BE2C (cell line): ENCODE data around the gene NAPA.

Experiments used
- DNase-seq: peaks from one replicate; pipeline ENCODE4 v3.0.0-alpha.2; 2020
- H3K27me3 ChIP-seq: fragments of 250-450 bp; sonication (Bioruptor Pico); 2 replicates; pipeline ENCODE4 v1.5.1; 2020; ENCODE audit warnings: mild to moderate bottlenecking
- H3K36me3 ChIP-seq: fragments of 250-450 bp; sonication (Bioruptor Pico); 2 replicates; pipeline ENCODE4 v1.5.1; 2020; ENCODE audit warnings: mild to moderate bottlenecking
- H3K4me1 ChIP-seq: fragments of 250-450 bp; sonication (Bioruptor Pico); 2 replicates; pipeline ENCODE4 v1.5.1; 2020
- H3K4me3 ChIP-seq: 2 replicates; pipeline ENCODE4 v1.5.1; 2011; ENCODE audit warnings: low read depth, low read length
- H3K9me3 ChIP-seq: fragments of 250-450 bp; sonication (Bioruptor Pico); 2 replicates; pipeline ENCODE4 v1.5.1; 2020
- TF ChIP-seq, protein P1 (sequence below): IDR thresholded peaks from 2 replicates; pipeline ENCODE4 v1.5.1; 2012; ENCODE audit warnings: mild to moderate bottlenecking, low read depth, low read length

Gene NAPA

DNA sequence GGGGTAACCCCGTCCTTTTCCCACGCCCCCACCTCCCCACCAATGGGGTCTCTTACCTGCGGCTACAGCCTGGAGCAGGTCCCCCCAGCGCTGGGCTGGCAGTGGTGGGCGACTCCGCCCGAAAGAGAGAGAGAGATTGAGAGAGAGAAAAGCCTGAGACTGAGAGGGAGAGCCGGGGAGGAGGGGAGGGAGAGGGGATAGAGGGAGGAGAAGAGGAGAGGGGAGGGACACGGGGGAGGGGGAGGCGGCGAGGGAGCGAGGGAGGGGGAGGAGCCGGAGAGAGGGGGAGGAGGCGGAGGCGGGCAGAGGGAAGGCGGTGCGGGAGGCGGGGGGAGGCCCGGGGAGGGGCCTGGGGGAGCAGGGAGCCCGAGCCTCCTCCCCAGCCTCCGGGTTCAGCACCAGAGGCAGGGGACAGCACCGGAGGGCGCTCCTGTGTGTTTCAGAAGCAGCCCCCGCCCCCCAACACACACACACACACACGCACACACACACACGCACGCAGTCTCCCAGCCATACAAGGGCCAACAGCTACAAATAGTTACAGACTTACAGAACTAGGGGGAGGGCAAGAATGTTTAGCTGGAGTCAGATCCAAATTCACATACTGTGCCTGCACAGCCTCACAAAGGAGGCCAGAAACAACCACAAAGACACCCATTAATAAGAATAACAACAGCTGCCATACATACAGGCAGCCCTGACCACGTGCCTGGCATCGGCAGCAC lies 43.0 kb downstream of the NAPA start, which contains the start of gene SLC8A2:
Gene SLC8A2 (minus strand): TSS at position 161 of the 725 bp plus-strand sequence. CDS start 5,490 bp downstream, outside the sequence.
- TF ChIP-seq, protein P1, sequence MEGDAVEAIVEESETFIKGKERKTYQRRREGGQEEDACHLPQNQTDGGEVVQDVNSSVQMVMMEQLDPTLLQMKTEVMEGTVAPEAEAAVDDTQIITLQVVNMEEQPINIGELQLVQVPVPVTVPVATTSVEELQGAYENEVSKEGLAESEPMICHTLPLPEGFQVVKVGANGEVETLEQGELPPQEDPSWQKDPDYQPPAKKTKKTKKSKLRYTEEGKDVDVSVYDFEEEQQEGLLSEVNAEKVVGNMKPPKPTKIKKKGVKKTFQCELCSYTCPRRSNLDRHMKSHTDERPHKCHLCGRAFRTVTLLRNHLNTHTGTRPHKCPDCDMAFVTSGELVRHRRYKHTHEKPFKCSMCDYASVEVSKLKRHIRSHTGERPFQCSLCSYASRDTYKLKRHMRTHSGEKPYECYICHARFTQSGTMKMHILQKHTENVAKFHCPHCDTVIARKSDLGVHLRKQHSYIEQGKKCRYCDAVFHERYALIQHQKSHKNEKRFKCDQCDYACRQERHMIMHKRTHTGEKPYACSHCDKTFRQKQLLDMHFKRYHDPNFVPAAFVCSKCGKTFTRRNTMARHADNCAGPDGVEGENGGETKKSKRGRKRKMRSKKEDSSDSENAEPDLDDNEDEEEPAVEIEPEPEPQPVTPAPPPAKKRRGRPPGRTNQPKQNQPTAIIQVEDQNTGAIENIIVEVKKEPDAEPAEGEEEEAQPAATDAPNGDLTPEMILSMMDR = no peak
- Histone ChIP-seq H3K4me1 (0 out of 2 replicates have a peak, but pooled peaks cover 2% of the 10 kb centered on the region), H3K36me3 (no peaks in the 10 kb centered on the region), H3K27me3 (peaks cover 14% of the 10 kb centered on the region), H3K4me3 (peak within 1 kb of the TSS; percentile 57), H3K9me3 (no peaks in the 10 kb centered on the region)
- DNase-seq = peak; percentile 85

GRCh38 chr19:47471381-47471732 lies 43.5 kb downstream of the NAPA start:
- Histone ChIP-seq H3K4me1 (0 out of 2 replicates have a peak, but pooled peaks cover 2% of the 10 kb centered on the region), H3K27me3 (peaks cover 14% of the 10 kb centered on the region), H3K36me3 (no peaks in the 10 kb centered on the region), H3K4me3 (peak overlapping the region; percentile 57), H3K9me3 (no peaks in the 10 kb centered on the region)
- no peak for DNase-seq
- TF ChIP-seq, protein P1 = no peak

DNA sequence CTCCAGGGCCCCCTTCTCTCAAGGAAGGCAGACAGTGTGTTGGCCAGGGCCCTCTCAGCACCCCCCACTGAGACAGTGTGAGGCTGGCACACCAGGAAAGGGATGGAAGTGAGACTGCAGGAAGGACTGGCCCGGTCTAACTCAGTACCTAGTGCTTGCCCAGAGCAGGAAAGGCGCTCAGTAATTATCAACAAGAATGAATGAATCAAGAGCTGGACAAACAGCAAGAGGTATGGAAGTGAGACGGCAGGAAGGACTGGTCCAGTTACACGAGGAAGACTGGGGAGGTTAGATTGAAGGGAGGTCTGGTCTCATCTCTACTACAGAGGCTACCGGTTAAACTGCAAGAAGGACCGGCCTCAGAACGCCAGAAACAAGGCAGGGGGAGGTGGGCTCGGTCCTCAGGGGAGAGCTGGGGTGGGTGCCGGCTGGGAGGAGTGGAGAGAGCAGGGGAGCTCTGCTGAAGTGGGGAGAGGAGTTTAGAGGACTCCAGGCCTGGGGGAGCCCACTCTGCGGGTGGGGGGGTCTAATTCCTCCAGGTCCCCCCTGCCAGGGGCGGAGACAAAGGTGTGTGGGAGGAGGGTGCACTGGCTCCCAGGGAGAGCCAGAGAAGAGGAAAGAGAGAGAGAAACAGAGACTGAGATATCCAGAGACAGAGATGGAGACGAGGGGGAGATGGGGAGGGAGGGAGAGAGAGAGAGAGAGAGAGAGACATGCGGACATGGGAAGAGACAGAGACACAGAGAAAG lies 44.2 kb downstream of the NAPA start:
- Histone ChIP-seq H3K36me3 (no peaks in the 10 kb centered on the region), H3K27me3 (peaks cover 14% of the 10 kb centered on the region), H3K4me1 (0 out of 2 replicates have a peak, but pooled peaks cover 2% of the 10 kb centered on the region), H3K9me3 (no peaks in the 10 kb centered on the region), H3K4me3 (peak overlapping the region; percentile 57)
- no peak for DNase-seq
- TF ChIP-seq, protein P1 = no peak

GRCh38 chr19:47469719-47470118 lies 45.1 kb downstream of the NAPA start:
- TF ChIP-seq, protein P1 = no peak
- no peak for DNase-seq
- no peaks in the 10 kb centered on the region for H3K9me3 ChIP-seq
- H3K4me3 ChIP-seq = no peak overlapping the region
- no peaks in the 10 kb centered on the region for H3K36me3 ChIP-seq
- H3K27me3 ChIP-seq = peaks cover 14% of the 10 kb centered on the region
- 0 out of 2 replicates have a peak, but pooled peaks cover 2% of the 10 kb centered on the region for H3K4me1 ChIP-seq

- peaks cover 14% of the 10 kb centered on the region for H3K27me3 ChIP-seq
- no peak overlapping the region for H3K4me3 ChIP-seq
Measured at GRCh38 chr19:47469363-47469700, 45.5 kb downstream of the NAPA start.

More at GRCh38 chr19:47469363-47469700, 45.5 kb downstream of the NAPA start:
- Histone ChIP-seq H3K4me1 (0 out of 2 replicates have a peak, but pooled peaks cover 2% of the 10 kb centered on the region), H3K36me3 (no peaks in the 10 kb centered on the region), H3K9me3 (no peaks in the 10 kb centered on the region)
- DNase-seq = no peak
- TF ChIP-seq, protein P1 = no peak
